GM12875 (cell line): ENCODE measurements around the gene SAMD7.

ENCODE experiments used
- H3K4me3 ChIP-seq: one replicate; pipeline ENCODE4 v1.5.1; 2011; ENCODE audit warnings: low read depth, low read length, control low read depth
- TF ChIP-seq, protein P1 (sequence below): IDR thresholded peaks from 2 replicates; pipeline ENCODE4 v1.5.1; 2011; ENCODE audit warnings: low read depth, mild to moderate bottlenecking, control low read depth, inconsistent platforms, low read length, moderate library complexity, borderline replicate concordance; ENCODE audit not compliant: insufficient read depth

Gene SAMD7

DNA sequence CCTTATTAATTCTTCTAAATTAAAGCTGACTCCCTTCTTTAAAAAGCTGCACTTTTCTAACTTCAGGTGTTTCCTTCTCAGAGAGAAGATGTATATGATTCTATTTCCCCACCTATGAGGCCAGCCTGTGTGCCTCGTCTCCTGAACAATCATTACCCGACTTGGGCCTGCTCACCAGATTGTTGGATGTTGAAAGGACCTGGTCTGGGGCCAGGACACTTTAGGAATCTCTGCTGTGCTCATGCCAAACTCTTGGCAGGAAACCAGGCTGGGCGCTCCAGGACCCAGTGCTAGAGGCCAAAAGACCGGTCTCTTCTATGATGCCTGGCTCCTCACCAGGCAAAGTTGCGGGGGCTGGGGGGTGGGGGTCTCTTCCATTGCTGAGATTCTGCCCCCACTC, 24.7 kb upstream of the SAMD7 start:
- H3K4me3 ChIP-seq, result no peak overlapping the region
- TF ChIP-seq, protein P1, sequence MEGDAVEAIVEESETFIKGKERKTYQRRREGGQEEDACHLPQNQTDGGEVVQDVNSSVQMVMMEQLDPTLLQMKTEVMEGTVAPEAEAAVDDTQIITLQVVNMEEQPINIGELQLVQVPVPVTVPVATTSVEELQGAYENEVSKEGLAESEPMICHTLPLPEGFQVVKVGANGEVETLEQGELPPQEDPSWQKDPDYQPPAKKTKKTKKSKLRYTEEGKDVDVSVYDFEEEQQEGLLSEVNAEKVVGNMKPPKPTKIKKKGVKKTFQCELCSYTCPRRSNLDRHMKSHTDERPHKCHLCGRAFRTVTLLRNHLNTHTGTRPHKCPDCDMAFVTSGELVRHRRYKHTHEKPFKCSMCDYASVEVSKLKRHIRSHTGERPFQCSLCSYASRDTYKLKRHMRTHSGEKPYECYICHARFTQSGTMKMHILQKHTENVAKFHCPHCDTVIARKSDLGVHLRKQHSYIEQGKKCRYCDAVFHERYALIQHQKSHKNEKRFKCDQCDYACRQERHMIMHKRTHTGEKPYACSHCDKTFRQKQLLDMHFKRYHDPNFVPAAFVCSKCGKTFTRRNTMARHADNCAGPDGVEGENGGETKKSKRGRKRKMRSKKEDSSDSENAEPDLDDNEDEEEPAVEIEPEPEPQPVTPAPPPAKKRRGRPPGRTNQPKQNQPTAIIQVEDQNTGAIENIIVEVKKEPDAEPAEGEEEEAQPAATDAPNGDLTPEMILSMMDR, result no peak

DNA sequence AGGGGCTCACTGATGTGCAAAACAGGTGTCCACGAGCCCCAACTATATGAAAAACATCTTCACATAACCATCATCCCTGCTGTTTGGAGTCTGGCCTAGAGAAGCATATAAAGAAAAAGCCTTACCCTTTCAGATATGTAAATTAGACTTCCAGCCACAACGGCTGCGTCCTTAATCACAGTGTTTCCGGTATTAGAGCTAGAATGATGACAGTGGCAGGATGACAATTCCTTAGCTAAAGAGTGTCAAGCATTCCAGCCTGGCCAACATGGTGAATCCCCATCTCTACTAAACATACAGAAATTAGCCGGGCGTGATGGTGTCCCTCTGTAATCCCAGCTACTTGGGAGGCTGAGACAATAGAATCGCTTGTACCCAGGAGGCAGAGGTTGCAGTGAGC, 19.5 kb upstream of the SAMD7 start:
- TF ChIP-seq, protein P1, result no peak
- no peak overlapping the region for H3K4me3 ChIP-seq

DNA sequence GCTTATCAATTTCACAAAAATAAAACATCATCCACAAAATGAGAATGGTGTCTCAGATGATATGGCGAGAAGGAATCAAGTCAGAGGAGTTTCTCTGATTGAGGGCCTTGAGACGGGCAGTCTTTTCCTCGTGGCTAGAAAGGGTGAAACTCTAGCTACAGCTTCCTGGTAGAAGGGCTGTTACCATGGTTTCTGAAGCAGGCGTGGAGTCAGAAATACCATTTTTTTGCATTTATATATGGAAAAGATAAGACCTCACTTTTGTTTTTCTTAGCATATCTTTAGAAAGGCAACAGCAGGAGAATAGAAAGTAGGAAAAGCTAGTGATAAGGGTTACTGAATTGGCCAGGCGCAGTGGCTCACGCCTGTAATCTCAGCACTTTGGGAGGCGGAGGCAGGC, 17.3 kb upstream of the SAMD7 start:
- H3K4me3 ChIP-seq, result no peak overlapping the region
- TF ChIP-seq, protein P1, result no peak

DNA sequence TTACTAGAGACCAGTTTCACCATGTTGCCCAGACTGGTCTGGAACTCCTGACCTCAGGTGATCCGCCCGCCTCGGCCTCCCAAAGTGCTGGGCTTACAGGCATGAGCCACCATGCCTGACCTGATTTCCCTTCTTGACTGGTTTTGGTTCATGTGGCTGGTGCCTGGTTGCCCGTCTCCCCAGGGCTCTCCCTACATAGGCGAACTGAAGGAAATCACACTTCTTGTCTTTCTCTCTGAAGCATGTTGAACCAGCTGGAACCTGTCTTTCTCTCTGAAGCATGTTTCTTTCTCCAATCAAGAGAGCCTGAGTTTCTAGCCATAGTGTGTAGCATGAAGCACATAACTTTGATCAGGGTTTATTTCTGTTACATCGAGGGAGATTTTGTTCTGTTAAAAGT, 16.3 kb upstream of the SAMD7 start:
- no peak overlapping the region for H3K4me3 ChIP-seq
- TF ChIP-seq, protein P1, result no peak

DNA sequence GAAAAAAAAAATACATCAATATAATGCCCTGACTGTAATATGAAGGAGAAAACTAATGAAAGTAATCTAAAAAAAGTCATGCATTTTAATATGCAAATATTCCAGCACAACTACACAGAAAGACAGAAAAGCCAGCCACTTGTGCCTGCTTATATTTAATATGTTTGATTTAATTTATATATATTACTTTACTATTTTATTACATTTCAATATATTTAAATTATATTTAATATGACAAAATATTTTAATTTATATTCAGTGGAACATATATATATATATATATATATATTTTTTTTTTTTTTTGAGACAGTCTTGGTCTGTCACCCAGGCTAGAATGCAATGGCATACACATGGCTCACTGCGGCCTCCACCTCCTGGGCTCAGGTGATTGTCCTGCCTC, 14.1 kb upstream of the SAMD7 start:
- H3K4me3 ChIP-seq, result no peak overlapping the region
- TF ChIP-seq, protein P1, result no peak

DNA sequence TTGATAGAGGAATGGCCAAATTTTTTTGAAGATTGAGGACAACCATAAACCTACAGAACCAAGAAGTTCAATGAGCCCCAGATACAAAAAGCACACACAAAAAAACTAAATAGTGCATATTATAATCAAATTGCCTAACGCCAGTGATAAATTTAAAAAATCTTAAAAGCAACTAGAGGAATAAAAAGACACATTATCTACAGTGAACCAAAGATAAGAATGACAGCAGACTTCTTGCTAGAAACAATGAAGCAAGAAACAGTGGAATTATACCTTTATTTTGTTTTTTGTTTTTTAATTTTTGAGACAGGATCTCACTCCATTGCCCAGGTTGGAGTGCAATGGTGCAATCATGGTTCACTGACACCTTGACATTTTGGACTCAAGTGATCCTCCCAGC, 9.9 kb upstream of the SAMD7 start:
- TF ChIP-seq, protein P1, result no peak
- no peak overlapping the region for H3K4me3 ChIP-seq

DNA sequence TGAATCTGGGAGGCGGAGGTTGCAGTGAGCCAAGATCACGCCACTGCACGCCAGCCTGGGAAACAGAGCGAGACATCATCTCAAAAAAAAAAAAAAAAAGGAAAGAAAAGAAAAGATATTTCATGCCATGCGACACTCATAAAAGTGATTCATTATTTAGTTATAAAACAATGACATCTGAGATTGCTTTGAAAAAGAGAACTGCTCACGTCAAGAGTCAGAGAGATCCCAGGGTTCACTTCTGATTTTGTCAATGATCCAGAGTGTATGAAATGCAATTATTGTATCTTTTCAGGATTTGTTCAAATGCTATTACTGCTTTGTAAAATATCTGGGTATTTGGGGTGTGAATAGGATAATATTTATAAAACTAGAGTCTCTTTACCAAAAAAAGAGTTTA, 6.0 kb upstream of the SAMD7 start:
- TF ChIP-seq, protein P1, result no peak
- H3K4me3 ChIP-seq, result no peak overlapping the region
